Neural cell (in vitro differentiated cells): ENCODE results near the gene ALDH5A1. TPM values are rescaled to one million over a fixed set of nuclear protein-coding genes. Genes with fewer than 3 reads are reported as not detected.

Experiments
- H2AFZ ChIP-seq: fragments of 200-600, 300-800 bp; sonication (generic), shearing (Covaris generic); 2 replicates; pipeline ENCODE4 v1.6.0; 2014; ENCODE audit warnings: low read depth, mild to moderate bottlenecking, antibody characterized with exemption, low read length, moderate library complexity
- H3F3A ChIP-seq: fragments of 200-600 bp; shearing (Covaris generic); 2 replicates; pipeline ENCODE4 v1.6.1; 2016; ENCODE audit warnings: mild to moderate bottlenecking, moderate library complexity, mixed read lengths, antibody characterized with exemption, low read length; ENCODE audit not compliant: insufficient read depth, poor library complexity, severe bottlenecking
- H3K27ac ChIP-seq: fragments of 200-600, 300-800 bp; sonication (generic), shearing (Covaris generic); 2 replicates; pipeline ENCODE4 v1.5.1; 2014; ENCODE audit warnings: mild to moderate bottlenecking, low read length, moderate library complexity
- H3K27me3 ChIP-seq: fragments of 300-800, 200-600 bp; sonication (generic), shearing (Covaris generic); 2 replicates; pipeline ENCODE4 v1.6.0; 2014; ENCODE audit warnings: mild to moderate bottlenecking, low read depth, low read length, moderate library complexity; ENCODE audit not compliant: insufficient read depth
- H3K36me3 ChIP-seq: fragments of 300-800, 200-600 bp; sonication (generic), shearing (Covaris generic); 2 replicates; pipeline ENCODE4 v1.5.1; 2014; ENCODE audit warnings: mild to moderate bottlenecking, antibody characterized with exemption, low read length, moderate library complexity; ENCODE audit not compliant: insufficient read depth
- H3K4me2 ChIP-seq: fragments of 300-800, 200-600 bp; sonication (generic), shearing (Covaris generic); 2 replicates; pipeline ENCODE4 v1.6.0; 2014; ENCODE audit warnings: mild to moderate bottlenecking, low read length
- H3K4me3 ChIP-seq: fragments of 300-800, 200-600 bp; sonication (generic), shearing (Covaris generic); 2 replicates; pipeline ENCODE4 v1.5.1; 2014; ENCODE audit warnings: mild to moderate bottlenecking, low read length, moderate library complexity
- H3K79me2 ChIP-seq: fragments of 200-600 bp; shearing (Covaris generic); replicated peaks from 2 replicates; pipeline ENCODE4 v1.6.0; 2014; ENCODE audit warnings: mild to moderate bottlenecking, low read length, moderate library complexity; ENCODE audit not compliant: insufficient read depth
- H3K9ac ChIP-seq: fragments of 300-800, 200-600 bp; sonication (generic), shearing (Covaris generic); 2 replicates; pipeline ENCODE4 v1.6.1; 2016; ENCODE audit warnings: mild to moderate bottlenecking, low read length, mixed read lengths
- H3K9me2 ChIP-seq: fragments of 200-600 bp; shearing (Covaris generic); 2 replicates; pipeline ENCODE4 v1.6.1; 2016; ENCODE audit warnings: mild to moderate bottlenecking, low read length, mixed read lengths; ENCODE audit not compliant: insufficient read depth
- H3K9me3 ChIP-seq: fragments of 200-600, 300-800 bp; sonication (generic), shearing (Covaris generic); 2 replicates; pipeline ENCODE4 v1.6.1; 2016; ENCODE audit warnings: mild to moderate bottlenecking, mixed run types, low read length, moderate library complexity, mixed read lengths
- H4K20me1 ChIP-seq: fragments of 200-600 bp; shearing (Covaris generic); 2 replicates; pipeline ENCODE4 v1.6.1; 2016; ENCODE audit warnings: mild to moderate bottlenecking, mixed run types; ENCODE audit not compliant: insufficient read depth
- EP300 ChIP-seq: fragments of 450-650 bp; conservative IDR thresholded peaks from 2 replicates; pipeline ENCODE4 v1.6.1; 2014; ENCODE audit warnings: antibody characterized with exemption, mild to moderate bottlenecking, moderate library complexity; ENCODE audit not compliant: poor library complexity, severe bottlenecking
- EZH2 ChIP-seq: fragments of 200-600, 300-800 bp; shearing (Covaris generic), sonication (generic); IDR thresholded peaks from 2 replicates; pipeline ENCODE4 v1.6.1; 2014; ENCODE audit warnings: antibody characterized with exemption, low read length, borderline replicate concordance, mild to moderate bottlenecking; ENCODE audit not compliant: insufficient read depth, poor library complexity, severe bottlenecking
- MXI1 ChIP-seq: fragments of 450-650 bp; conservative IDR thresholded peaks from 2 replicates; pipeline ENCODE4 v1.6.1; 2014; ENCODE audit warnings: antibody characterized with exemption, mild to moderate bottlenecking; ENCODE audit not compliant: poor library complexity, severe bottlenecking
- POLR2AphosphoS5 ChIP-seq: IDR thresholded peaks from 2 replicates; pipeline ENCODE4 v1.6.1; 2012
- RAD21 ChIP-seq: fragments of 450-650 bp; conservative IDR thresholded peaks from 2 replicates; pipeline ENCODE4 v1.6.1; 2014; ENCODE audit warnings: antibody characterized with exemption, mild to moderate bottlenecking, moderate library complexity
- SMC3 ChIP-seq: fragments of 450-650 bp; conservative IDR thresholded peaks from 2 replicates; pipeline ENCODE4 v1.6.1; 2014; ENCODE audit warnings: antibody characterized with exemption, mild to moderate bottlenecking, moderate library complexity; ENCODE audit not compliant: poor library complexity
- TAF1 ChIP-seq: IDR thresholded peaks from 2 replicates; pipeline ENCODE4 v1.6.1; 2012; ENCODE audit warnings: low read depth
- polyA plus RNA-seq: library from polyadenylated mRNA; depleted of rRNA; stranded (reverse); fragments of >200 nt; gene quantifications from 2 replicates; pipeline ENCODE4 v1.2.3, GENCODE V29; 2014
- TF ChIP-seq, protein P1 (sequence below): IDR thresholded peaks from 2 replicates; pipeline ENCODE4 v1.6.1; 2012; ENCODE audit warnings: borderline replicate concordance
- TF ChIP-seq, protein P2 (sequence below): fragments of 450-650 bp; IDR thresholded peaks from 2 replicates; pipeline ENCODE4 v1.5.1; 2014; ENCODE audit warnings: antibody characterized with exemption, mild to moderate bottlenecking, moderate library complexity; ENCODE audit not compliant: poor library complexity, severe bottlenecking

ALDH5A1 gene
- polyA plus RNA-seq, 1 donor from 2014 or later: 36.3 TPM

DNA sequence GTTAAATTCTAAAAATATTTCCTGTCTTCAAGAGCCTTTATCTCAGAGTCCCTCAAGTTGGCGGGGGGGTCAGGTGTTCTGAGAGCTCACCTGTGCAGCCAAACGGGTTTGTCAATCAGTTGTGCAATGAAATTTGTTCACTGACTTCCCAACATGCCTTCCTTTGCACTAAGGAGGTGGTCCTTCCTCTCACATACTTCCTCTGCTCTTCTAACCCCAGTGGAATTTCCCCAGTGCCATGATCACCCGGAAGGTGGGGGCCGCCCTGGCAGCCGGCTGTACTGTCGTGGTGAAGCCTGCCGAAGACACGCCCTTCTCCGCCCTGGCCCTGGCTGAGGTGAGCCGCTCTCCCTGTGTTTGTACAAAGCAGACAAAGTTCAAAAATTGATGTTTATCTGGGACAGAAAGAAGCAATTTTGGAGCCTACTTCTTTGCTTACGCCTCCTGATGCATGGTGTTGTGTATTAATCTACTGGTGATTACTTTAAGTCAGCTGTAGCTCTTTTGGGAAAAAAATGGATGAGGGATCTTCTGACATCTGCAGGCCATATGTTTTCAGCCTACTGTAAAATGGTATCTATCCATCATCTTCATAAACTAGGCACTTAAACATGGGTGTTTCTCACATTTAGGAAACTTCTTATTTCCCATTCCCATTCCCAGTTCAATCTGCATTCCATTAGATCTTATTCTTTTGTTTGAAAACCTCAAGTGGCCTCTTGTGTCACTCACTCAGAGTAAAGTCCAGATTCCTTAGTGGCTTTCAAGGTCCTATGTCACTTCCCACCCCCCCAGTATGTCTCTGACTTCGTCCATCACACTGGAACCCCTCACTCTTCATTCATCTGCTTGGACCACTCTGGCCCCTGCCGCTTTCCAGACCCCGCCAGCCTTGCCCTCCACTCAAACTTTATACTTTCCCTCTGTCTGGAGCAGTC, 10.1 kb downstream of the ALDH5A1 start:
- H3K4me2 ChIP-seq: no peak overlapping the region
- TF ChIP-seq SMC3 (no peak), EP300 (no peak), RAD21 (no peak), EZH2 (no peak), MXI1 (no peak), TAF1 (no peak), POLR2AphosphoS5 (no peak)
- TF ChIP-seq, protein P1, sequence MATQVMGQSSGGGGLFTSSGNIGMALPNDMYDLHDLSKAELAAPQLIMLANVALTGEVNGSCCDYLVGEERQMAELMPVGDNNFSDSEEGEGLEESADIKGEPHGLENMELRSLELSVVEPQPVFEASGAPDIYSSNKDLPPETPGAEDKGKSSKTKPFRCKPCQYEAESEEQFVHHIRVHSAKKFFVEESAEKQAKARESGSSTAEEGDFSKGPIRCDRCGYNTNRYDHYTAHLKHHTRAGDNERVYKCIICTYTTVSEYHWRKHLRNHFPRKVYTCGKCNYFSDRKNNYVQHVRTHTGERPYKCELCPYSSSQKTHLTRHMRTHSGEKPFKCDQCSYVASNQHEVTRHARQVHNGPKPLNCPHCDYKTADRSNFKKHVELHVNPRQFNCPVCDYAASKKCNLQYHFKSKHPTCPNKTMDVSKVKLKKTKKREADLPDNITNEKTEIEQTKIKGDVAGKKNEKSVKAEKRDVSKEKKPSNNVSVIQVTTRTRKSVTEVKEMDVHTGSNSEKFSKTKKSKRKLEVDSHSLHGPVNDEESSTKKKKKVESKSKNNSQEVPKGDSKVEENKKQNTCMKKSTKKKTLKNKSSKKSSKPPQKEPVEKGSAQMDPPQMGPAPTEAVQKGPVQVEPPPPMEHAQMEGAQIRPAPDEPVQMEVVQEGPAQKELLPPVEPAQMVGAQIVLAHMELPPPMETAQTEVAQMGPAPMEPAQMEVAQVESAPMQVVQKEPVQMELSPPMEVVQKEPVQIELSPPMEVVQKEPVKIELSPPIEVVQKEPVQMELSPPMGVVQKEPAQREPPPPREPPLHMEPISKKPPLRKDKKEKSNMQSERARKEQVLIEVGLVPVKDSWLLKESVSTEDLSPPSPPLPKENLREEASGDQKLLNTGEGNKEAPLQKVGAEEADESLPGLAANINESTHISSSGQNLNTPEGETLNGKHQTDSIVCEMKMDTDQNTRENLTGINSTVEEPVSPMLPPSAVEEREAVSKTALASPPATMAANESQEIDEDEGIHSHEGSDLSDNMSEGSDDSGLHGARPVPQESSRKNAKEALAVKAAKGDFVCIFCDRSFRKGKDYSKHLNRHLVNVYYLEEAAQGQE: no peak
- TF ChIP-seq, protein P2, sequence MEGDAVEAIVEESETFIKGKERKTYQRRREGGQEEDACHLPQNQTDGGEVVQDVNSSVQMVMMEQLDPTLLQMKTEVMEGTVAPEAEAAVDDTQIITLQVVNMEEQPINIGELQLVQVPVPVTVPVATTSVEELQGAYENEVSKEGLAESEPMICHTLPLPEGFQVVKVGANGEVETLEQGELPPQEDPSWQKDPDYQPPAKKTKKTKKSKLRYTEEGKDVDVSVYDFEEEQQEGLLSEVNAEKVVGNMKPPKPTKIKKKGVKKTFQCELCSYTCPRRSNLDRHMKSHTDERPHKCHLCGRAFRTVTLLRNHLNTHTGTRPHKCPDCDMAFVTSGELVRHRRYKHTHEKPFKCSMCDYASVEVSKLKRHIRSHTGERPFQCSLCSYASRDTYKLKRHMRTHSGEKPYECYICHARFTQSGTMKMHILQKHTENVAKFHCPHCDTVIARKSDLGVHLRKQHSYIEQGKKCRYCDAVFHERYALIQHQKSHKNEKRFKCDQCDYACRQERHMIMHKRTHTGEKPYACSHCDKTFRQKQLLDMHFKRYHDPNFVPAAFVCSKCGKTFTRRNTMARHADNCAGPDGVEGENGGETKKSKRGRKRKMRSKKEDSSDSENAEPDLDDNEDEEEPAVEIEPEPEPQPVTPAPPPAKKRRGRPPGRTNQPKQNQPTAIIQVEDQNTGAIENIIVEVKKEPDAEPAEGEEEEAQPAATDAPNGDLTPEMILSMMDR: no peak
- no peak overlapping the region for H3K27ac ChIP-seq

DNA sequence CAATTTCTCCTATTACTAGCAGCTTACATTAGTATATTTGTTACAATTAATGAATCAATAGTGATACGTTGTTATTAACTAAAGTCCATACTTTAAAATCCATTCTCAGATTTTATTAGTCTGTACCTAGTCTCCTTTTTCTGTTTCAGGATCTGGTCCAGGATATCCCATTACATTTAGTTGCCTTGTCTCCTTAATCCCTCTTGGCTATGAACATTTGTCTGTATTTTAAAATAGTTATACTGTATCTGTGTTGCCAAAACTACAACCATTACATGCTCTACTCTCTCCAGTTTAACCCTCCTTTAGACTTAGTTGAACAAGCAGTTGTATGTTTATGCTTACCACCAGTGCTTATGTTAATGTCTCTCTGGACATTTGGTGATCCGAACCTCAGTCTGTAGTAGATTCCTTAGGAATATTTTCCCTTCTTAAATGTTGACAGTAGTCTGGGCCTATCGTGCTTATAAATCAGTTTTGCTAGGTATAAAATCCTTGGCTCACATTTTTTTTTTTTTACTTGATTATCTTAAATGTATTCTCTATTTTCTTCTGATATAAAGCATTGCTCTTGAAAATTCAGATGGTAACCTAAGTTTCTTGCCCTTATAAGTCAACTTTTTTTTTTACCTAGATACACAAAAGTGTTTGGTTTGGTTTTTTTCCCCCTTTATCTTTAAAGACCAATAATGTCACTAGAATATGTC, 12.2 kb downstream of the ALDH5A1 start:
- Histone ChIP-seq H2AFZ (no peak overlapping the region), H3K79me2 (no peaks in the 10 kb centered on the region), H3K9me3 (no peaks in the 10 kb centered on the region), H3K27me3 (no peaks in the 10 kb centered on the region), H3F3A (no peaks in the 10 kb centered on the region), H4K20me1 (no peaks in the 10 kb centered on the region), H3K4me3 (no peak overlapping the region), H3K36me3 (peaks cover 7% of the 10 kb centered on the region), H3K9ac (no peak overlapping the region), H3K9me2 (no peaks in the 10 kb centered on the region), H3K4me2 (no peak overlapping the region), H3K27ac (no peak overlapping the region)
- TF ChIP-seq EZH2 (no peak), TAF1 (no peak), SMC3 (no peak), EP300 (no peak), RAD21 (no peak), POLR2AphosphoS5 (no peak), MXI1 (no peak)
- TF ChIP-seq, protein P2: no peak
- TF ChIP-seq, protein P1: no peak

More for the DNA sequence above, 10.1 kb downstream of the ALDH5A1 start:
- Histone ChIP-seq H2AFZ (no peak overlapping the region), H3F3A (no peaks in the 10 kb centered on the region), H3K9me3 (no peaks in the 10 kb centered on the region), H3K27me3 (no peaks in the 10 kb centered on the region), H3K9me2 (no peaks in the 10 kb centered on the region), H4K20me1 (no peaks in the 10 kb centered on the region), H3K79me2 (no peaks in the 10 kb centered on the region), H3K4me3 (no peak overlapping the region), H3K9ac (no peak overlapping the region), H3K36me3 (peaks cover 7% of the 10 kb centered on the region)
